T-helper 2 cell treated with Interferon-gamma antibody and Interleukin-4, amounts not matched to agents 5 μg/mL and 100 μg/mL, for 36 hours (primary cell): ENCODE measurements around the gene SMARCA4.
A peak's percentile ranks its signal among the peaks of the same experiment; 100 is the strongest.
"Not testable (repeated sequence)": the region's sequence is repeated elsewhere in the genome, so short reads cannot be mapped to it uniquely, and the experiment has no call there.

Experiments used
- DNase-seq: peaks from one replicate; pipeline ENCODE4 v3.0.0; 2021; ENCODE audit warnings: low spot score
- H3K27ac Mint-ChIP-seq: one replicate; pipeline ENCODE4 v1.8.0; 2021; ENCODE audit warnings: mild to moderate bottlenecking, mixed read lengths
- H3K27me3 Mint-ChIP-seq: one replicate; pipeline ENCODE4 v1.8.0; 2021; ENCODE audit warnings: low read depth, mixed read lengths
- H3K36me3 Mint-ChIP-seq: one replicate; pipeline ENCODE4 v1.8.0; 2021; ENCODE audit warnings: low read depth, mixed read lengths
- H3K4me1 Mint-ChIP-seq: one replicate; pipeline ENCODE4 v1.8.0; 2021; ENCODE audit warnings: low read depth, mixed read lengths
- H3K4me3 Mint-ChIP-seq: one replicate; pipeline ENCODE4 v1.8.0; 2022; ENCODE audit warnings: mild to moderate bottlenecking, moderate library complexity, mixed read lengths
- H3K9me3 Mint-ChIP-seq: one replicate; pipeline ENCODE4 v1.8.0; 2021; ENCODE audit warnings: mixed read lengths

The SMARCA4 gene

DNA sequence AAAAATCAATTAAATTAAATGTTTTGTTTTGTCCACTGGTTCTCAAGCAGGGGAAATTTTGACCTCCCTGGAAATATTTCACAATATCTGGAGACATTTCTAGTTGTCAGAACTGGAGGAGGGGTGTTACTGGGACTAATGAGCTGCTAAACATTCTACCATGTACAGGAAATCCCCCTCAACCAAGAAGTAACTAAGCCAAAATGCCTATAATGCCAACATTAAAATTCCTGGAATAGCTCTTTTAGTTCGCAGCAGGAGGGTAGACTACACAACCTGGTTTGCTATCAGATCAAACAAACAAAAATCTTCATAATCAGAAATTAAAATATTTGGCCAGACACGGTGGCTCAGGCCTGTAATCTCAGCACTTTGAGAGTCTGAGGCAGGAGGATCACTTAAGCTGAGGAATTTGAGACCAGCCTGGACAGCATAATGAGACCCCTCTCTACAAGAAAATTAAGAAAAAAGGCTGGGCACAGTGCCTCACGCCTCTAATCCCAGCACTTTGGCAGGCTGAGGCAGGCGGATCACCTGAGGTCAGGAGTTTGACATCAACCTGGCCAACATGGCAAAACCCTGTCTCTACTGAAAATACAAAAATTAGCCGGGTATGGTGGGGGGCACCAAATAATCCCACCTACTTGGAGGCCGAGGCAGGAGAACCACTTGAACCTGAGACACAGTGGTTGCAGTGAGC is 13.7 kb upstream of the SMARCA4 start:
- H3K4me3 Mint-ChIP-seq = no peak overlapping the region
- no peak overlapping the region for H3K27ac Mint-ChIP-seq
- DNase-seq = no peak
- H3K36me3 Mint-ChIP-seq = no peaks in the 10 kb centered on the region
- H3K4me1 Mint-ChIP-seq = peaks cover 1% of the 10 kb centered on the region
- no peaks in the 10 kb centered on the region for H3K27me3 Mint-ChIP-seq
- H3K9me3 Mint-ChIP-seq = no peaks in the 10 kb centered on the region

DNA sequence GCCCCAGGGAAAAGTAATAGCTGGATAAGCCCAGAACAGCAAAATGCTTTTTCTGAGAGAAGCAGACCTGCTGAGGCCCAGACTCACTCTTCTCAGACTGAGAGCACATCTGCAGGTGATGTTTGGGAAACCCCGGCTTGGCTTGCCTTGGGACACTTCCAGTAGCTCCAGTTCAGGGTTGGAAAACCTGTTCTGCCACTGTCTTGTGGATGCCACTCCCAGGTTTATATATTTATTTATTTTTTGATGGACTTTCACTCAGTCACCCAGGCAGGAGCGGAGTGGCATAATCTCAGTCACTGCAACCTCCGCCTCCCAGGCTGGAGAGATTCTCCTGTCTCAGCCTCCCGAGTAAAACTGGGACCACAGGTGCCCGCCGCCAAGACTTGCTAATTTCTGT is 8.0 kb upstream of the SMARCA4 start:
- Mint-ChIP-seq H3K9me3 (no peaks in the 10 kb centered on the region), H3K4me3 (no peak overlapping the region), H3K4me1 (no peaks in the 10 kb centered on the region), H3K27ac (no peak overlapping the region), H3K36me3 (no peaks in the 10 kb centered on the region), H3K27me3 (no peaks in the 10 kb centered on the region)
- no peak for DNase-seq

DNA sequence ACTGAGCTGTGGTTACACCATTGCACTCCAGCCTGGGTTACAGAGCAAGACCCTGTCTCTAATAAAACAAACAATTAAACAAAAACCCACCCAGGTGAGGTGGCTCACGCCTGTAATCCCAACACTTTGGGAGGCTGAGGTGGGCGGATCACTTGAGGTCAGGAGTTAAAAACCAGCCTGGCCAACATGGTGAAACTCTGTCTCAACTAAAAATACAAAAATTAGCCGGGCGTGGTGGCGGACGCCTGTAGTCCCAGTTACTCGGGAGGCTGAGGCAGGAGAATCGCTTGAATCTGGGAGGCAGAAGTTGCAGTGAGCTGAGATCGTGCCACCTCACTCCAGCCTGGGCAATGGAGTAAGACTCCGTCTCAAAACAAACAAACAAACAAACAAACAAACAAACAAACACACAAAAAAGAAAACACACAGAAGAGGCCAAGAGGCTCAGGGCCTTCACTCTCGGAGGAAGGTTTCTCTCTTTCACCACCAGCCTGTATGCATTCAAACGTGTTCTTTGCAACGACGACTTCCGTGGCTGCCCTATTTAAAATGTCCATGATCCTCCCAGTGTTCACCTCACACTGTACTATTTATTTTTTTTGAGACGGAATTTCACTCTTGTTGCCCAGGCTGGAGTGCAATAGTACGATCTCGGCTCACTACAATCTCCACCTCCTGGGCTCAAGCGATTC is 1.4 kb upstream of the SMARCA4 start:
- H3K4me1 Mint-ChIP-seq = peaks cover 28% of the 10 kb centered on the region
- not testable (repeated sequence) for H3K27me3 Mint-ChIP-seq, H3K36me3 Mint-ChIP-seq, H3K9me3 Mint-ChIP-seq, DNase-seq
- H3K27ac Mint-ChIP-seq = peak overlapping the region; percentile 90
- H3K4me3 Mint-ChIP-seq = peak overlapping the region; percentile 89

DNA sequence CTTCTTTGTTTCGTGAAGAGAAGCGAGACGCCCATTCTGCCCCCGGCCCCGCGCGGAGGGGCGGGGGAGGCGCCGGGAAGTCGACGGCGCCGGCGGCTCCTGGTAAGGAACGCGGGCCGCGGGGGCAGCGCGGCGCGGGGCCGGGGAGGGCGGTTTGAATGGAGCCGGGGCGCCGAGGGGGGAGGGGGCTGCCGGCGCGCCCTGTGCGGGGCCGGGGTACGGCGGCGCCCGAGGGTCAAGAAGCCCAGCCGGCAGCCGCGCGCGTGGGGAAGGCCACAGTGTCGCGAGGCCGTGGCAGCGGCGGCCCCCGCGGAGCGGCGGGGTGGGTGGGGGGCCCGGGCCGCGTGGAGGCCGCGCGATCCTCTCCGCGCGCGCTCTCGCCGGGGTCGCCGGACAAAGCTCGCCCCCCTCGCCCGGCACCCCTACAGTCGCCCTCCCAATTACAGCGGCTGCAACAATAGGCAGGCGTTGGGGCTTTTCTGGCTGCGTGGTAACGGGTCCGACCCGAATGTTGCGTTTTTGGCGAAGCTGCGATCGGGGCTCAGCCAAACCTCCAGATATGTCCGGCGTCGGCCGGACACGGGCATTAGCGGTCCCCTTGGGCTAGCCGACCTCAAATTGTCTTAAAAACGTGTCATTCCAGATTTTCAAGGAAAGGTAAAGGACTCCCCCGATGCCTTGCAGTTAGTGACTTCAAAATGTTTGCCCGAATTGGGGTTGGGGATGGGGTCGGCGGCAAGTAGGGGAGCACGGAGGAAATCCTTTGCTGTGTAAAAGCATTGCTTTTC is 437 bp downstream of the SMARCA4 start:
- H3K36me3 Mint-ChIP-seq = peaks cover 12% of the 10 kb centered on the region
- H3K4me3 Mint-ChIP-seq = peak overlapping the region; percentile 88
- no peak for DNase-seq
- no peaks in the 10 kb centered on the region for H3K9me3 Mint-ChIP-seq
- no peaks in the 10 kb centered on the region for H3K27me3 Mint-ChIP-seq
- peak overlapping the region; percentile 86 for H3K27ac Mint-ChIP-seq
- H3K4me1 Mint-ChIP-seq = peaks cover 32% of the 10 kb centered on the region

DNA sequence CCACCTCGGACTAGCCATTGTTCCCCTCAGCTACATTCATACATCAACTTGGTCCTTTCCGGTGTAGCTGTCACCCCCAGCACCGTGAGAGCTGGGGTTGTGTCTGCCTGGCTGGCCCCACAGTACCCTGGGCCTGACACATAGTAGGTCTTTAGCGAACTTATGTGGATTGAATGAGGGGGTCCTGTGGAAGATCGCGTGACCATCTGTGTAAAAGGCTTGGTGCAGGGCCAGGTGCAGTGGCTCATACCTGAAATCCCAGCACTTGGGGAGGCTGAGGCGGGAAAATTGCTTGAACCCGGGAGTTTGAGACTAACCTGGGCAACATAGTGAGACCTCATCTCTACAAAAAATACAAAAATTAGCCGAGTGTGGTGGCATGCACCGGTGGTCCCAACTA is 2.0 kb downstream of the SMARCA4 start:
- Mint-ChIP-seq H3K9me3 (no peaks in the 10 kb centered on the region), H3K27ac (peak overlapping the region; percentile 63), H3K4me3 (peak overlapping the region; percentile 88), H3K4me1 (peaks cover 32% of the 10 kb centered on the region), H3K27me3 (no peaks in the 10 kb centered on the region), H3K36me3 (peaks cover 12% of the 10 kb centered on the region)
- no peak for DNase-seq

DNA sequence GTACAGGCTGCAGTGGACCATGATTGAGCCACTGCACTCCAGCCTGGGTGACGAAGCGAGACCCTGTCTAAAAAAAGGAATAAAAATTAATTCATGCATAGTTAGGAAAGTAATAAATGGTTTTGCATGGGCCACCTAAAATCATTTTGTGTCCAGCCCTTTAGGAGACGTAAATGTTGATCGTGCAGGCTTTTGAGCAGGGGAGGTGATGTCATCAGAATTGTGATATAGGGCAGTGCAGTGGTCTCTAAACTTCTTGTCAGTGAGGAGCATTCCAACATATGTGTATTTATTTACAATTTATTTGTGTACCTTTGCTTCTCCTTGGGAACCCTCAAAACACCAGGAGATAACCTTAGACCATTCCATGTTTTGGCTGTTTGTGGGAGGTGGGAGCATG is 3.0 kb downstream of the SMARCA4 start:
- Mint-ChIP-seq H3K4me1 (peaks cover 34% of the 10 kb centered on the region), H3K27me3 (no peaks in the 10 kb centered on the region), H3K4me3 (peak overlapping the region; percentile 65), H3K9me3 (no peaks in the 10 kb centered on the region), H3K36me3 (peaks cover 12% of the 10 kb centered on the region), H3K27ac (peak overlapping the region; percentile 63)
- DNase-seq = no peak

DNA sequence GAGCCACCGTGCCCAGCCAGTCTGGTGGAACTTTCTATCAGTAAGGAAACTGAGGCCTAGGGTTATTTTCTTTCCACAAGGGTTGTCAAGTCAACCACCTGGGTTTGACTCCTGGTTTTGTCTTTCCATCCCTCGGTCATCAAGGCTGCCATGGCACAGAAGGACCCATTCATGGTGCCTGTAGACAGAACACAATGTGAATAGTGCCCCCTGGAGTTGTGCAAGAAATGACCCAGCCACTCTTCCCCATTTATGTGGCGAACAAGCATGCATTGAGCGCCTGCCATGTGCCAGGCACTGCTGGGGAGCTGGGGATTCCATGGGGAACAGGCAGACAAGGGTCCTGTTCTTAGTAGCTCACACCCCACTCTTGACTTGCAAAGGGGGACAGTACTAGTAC is 4.1 kb downstream of the SMARCA4 start:
- Mint-ChIP-seq H3K4me1 (peaks cover 34% of the 10 kb centered on the region), H3K4me3 (no peak overlapping the region), H3K27ac (no peak overlapping the region), H3K27me3 (no peaks in the 10 kb centered on the region), H3K9me3 (no peaks in the 10 kb centered on the region), H3K36me3 (peaks cover 11% of the 10 kb centered on the region)
- no peak for DNase-seq

DNA sequence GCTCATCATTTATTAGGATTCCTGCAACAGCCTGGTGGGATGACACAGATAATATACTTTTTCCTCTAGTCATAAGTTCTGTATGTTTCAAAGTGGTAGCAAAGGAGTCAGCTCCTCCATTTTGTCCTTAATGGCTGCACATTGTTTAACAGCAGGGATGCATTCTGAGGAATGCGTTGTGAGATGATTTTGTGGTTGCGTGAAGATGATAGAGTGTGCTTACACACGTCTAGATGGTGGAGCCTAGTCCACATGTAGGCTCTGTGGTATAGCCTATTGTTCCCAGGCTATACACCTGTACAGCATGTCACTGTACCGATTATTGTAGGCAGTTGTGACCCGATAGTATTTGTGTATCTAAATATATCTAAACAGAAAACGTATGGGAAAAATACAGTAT is 4.6 kb downstream of the SMARCA4 start:
- Mint-ChIP-seq H3K36me3 (peaks cover 11% of the 10 kb centered on the region), H3K27me3 (no peaks in the 10 kb centered on the region), H3K4me1 (peaks cover 34% of the 10 kb centered on the region), H3K27ac (no peak overlapping the region), H3K9me3 (no peaks in the 10 kb centered on the region), H3K4me3 (no peak overlapping the region)
- DNase-seq = no peak

DNA sequence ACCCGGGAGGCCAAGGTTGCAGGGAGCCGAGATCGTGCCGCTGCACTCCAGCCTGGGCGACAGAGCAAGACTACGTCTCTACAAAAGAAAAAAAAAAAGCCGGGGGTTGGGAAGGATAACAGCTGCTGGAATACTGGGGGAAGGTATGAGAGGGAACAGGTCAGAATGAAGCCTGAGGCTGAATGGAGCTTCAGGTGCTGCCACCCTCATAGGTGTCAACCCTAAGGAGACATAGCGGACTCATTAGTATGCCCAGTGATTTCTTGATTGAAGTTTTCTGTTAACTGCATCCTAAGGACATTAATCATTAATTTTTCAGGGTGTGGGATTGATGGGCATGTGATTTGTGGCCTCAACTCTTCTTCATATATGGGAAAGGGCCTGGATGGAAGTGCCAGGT is 6.0 kb downstream of the SMARCA4 start:
- Mint-ChIP-seq H3K36me3 (peaks cover 11% of the 10 kb centered on the region), H3K9me3 (no peaks in the 10 kb centered on the region), H3K27ac (no peak overlapping the region), H3K27me3 (no peaks in the 10 kb centered on the region), H3K4me1 (peaks cover 34% of the 10 kb centered on the region), H3K4me3 (no peak overlapping the region)
- no peak for DNase-seq

DNA sequence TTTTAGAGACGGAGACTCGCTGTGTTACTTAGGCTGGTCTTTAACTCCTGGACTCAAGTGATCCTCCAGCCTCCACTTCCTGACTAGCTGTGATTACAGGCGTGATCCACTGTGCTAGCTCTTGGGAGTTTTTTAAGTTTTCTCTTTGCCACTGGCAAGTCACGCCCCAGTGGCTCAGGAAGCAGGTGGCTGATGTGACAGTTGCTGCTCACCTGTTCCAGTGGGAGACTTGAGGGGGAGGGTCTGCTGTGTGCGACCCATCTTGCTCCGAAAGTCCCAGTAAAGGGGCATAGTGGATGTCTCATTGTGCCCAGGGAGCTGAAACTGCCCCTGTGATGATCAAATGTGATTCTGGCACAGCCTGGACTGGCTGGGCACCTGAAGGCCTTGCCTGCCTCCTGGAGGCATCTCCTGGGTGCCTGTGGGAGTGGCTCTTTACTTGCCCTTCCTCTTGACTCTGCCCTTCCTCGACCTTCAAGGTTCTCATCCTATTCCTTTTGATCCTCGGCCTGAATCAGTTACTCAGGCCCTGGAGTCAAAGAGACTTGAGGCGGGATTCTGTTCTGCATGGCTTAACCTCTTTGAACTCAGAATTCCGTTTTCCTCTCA is 7.8 kb downstream of the SMARCA4 start:
- H3K27ac Mint-ChIP-seq = no peak overlapping the region
- H3K27me3 Mint-ChIP-seq = no peaks in the 10 kb centered on the region
- peaks cover 7% of the 10 kb centered on the region for H3K36me3 Mint-ChIP-seq
- DNase-seq = no peak
- no peak overlapping the region for H3K4me3 Mint-ChIP-seq
- H3K9me3 Mint-ChIP-seq = no peaks in the 10 kb centered on the region
- H3K4me1 Mint-ChIP-seq = peaks cover 18% of the 10 kb centered on the region

DNA sequence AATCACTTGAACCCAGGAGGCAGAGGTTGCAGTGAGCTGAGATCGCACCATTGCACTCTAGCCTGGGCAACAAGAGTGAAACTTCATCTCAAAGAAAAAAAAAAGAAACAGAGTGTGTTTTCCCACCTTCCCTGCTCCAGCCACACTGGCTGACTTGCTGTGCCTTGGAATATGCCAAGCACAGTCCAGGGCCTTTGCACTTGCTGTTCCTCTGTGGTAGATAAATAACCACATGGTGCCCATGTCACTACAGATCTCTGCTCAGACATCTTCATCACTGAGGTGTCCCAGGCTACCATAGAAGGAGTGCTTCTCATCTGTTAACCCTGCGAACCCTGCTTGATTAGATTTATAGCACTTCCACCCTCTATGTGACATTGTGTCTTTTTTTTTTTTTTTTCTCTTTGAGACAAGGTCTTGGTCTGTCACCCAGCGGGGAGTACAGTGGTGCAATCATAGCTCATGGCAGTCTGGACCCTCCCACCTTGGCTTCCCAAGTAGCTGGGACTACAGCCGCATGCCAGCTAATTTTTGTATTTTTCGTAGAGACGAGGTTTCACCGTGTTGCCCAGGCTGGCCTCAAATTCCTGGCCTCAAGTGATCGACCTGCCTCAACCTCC is 10.4 kb downstream of the SMARCA4 start:
- H3K9me3 Mint-ChIP-seq = no peaks in the 10 kb centered on the region
- H3K36me3 Mint-ChIP-seq = peaks cover 4% of the 10 kb centered on the region
- H3K27me3 Mint-ChIP-seq = no peaks in the 10 kb centered on the region
- no peak overlapping the region for H3K4me3 Mint-ChIP-seq
- no peak for DNase-seq
- peaks cover 19% of the 10 kb centered on the region for H3K4me1 Mint-ChIP-seq
- no peak overlapping the region for H3K27ac Mint-ChIP-seq

DNA sequence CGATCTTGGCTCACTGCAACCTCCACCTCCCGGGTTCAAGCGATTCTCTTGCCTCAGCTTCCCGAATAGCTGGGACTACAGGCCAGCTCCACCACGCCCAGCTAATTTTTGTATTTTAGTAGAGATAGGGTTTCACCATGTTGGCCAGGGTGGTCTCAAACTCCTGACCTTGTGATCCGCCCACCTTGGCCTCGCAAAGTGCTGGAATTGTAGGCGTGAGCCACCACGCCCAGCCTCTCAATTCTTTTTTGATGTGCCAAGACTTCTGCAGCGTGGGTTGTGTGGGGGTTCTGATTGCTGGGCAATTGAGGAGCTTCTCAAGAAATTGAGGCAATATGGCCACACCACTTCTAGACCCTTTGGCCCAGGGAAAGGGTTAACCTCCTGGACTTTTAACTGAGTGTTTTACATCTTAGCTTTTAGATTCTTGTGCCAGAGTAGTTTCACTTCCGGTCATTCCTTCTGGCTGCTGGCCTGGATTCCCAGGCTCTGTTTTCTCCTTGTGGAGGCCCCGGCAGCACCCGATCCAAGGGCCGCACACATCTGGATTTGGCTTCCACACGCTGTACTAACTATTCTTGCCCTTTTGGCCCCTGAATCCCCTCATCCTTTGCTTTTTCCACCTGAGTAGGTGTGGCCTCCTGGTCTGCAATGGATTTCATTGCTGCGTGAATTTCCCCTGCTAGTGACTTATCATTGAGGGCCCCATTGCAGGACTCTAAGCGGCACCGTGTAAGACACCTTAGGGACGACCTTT is 14.7 kb downstream of the SMARCA4 start:
- Mint-ChIP-seq H3K27me3 (no peaks in the 10 kb centered on the region), H3K4me3 (no peak overlapping the region), H3K27ac (no peak overlapping the region), H3K4me1 (peaks cover 20% of the 10 kb centered on the region), H3K36me3 (peaks cover 5% of the 10 kb centered on the region), H3K9me3 (no peaks in the 10 kb centered on the region)
- DNase-seq = no peak
